ENCODE data around the gene GPD2. TPM values are rescaled to one million over a fixed set of nuclear protein-coding genes. Genes with fewer than 3 reads are reported as not detected.

The GPD2 gene
- total and polyA plus RNA-seq, 10 of the 15 experiments (the other 5 are each of a cell fraction or from before 2014, with no cell fraction given): 10.0 to 73.5 (median 43.4) TPM

- TF ChIP-seq ZNF687 (IDR thresholded peaks at IDR 0.05) (no peak), MLLT1 (IDR thresholded peaks at IDR 0.05) (no peak)
Observed at GRCh38 chr2:156398176-156398575, 38.0 kb upstream of the GPD2 start (continued).

- H3K9me3 ChIP-seq (replicated peaks; ENCODE audit: control insufficient read depth, insufficient read depth, low read length): no peaks in the 10 kb centered on the region
- H3K36me3 ChIP-seq (ENCODE audit: control insufficient read depth in 2 of 2, insufficient read depth in 2 of 2, low read length in 1 of 2): no peaks in the 10 kb centered on the region
- in situ Hi-C loops (cut with MboI): loop anchor here (10.0 kb wide), 1 partner anchor 55 kb away; no protein-coding TSS in a partner anchor
- peak overlapping the region; percentile 77 for H3K4me3 ChIP-seq
- H2AFZ ChIP-seq (ENCODE audit: control insufficient read depth, low read depth, low read length): peak overlapping the region; percentile 72
- peak overlapping the region; percentile 52; the same call in 1 of the 2 replicates for H3K9ac ChIP-seq (ENCODE audit: control insufficient read depth, insufficient read depth, low read length)
- no peaks in the 10 kb centered on the region for H4K20me1 ChIP-seq (ENCODE audit: control insufficient read depth, insufficient read depth)
- no peaks in the 10 kb centered on the region for H3K27me3 ChIP-seq (replicated peaks in 1 of 2; ENCODE audit: control insufficient read depth in 2 of 2, insufficient read depth in 2 of 2, low read length in 1 of 2)
- no TSS peak for BruUV-seq (replicated peaks)
- WGBS (ENCODE audit: insufficient coverage, insufficient replicate concordance, low lambda C conversion rate, missing lambda C conversion rate): 26% methylated on average over 10 of the region's 10 CpGs
- DNase-seq (ENCODE audit: low read depth, low spot score) (no peak), FAIRE-seq (no peak), ATAC-seq (no peak)
- peaks cover 23% of the 10 kb centered on the region for H3K4me1 ChIP-seq (ENCODE audit: control insufficient read depth, insufficient read depth, low read length)
- H3K27ac ChIP-seq (ENCODE audit: control insufficient read depth, insufficient read depth): peak overlapping the region; percentile 71
- ChIA-PET SMC1A (ENCODE audit: uncharacterized antibody, unreplicated experiment) (interaction anchor here (0.6 to 6.6 kb wide), 24 partner anchors 13 to 1021 kb away, joined by 3 to 58 read pairs (median 4); no protein-coding TSS in a partner anchor), POLR2A (interaction anchor here (0.6 to 2.3 kb wide), 8 partner anchors 14 to 142 kb away, joined by 3 to 27 read pairs (median 4); no protein-coding TSS in a partner anchor), RAD21 (ENCODE audit: unreplicated experiment) (interaction anchor here (1.0 to 4.3 kb wide), 17 partner anchors 17 to 189 kb away, joined by 3 to 47 read pairs (median 4); partner anchors contain the start of gene GPD2), CTCF (interaction anchor here (1.2 to 3.0 kb wide), 9 partner anchors 8 to 190 kb away, joined by 3 to 22 read pairs (median 6); no protein-coding TSS in a partner anchor)
- intact Hi-C loops (cut with micrococcal nuclease; ENCODE audit: unreplicated experiment): no loop called here
- H3K4me2 ChIP-seq (ENCODE audit: control insufficient read depth, insufficient read depth): peak overlapping the region; percentile 90
- no peaks in the 10 kb centered on the region for H3K79me2 ChIP-seq (ENCODE audit: control insufficient read depth, insufficient read depth, low read length)
- TF ChIP-seq ZBTB40 (IDR thresholded peaks at IDR 0.05; ENCODE audit: borderline replicate concordance): 0 out of 2 replicates have a peak, but pooled peaks have one; percentile 13
- TF ChIP-seq RUNX3 (IDR thresholded peaks at IDR 0.05; ENCODE audit: low read length): peak; percentile 56
- no peak for TF ChIP-seq ZBED1 (IDR thresholded peaks at IDR 0.05; ENCODE audit: borderline replicate concordance)
- TF ChIP-seq YY1 (IDR thresholded peaks at IDR 0.05; ENCODE audit: low read depth, low read length): no peak
- TF ChIP-seq EP300 (IDR thresholded peaks at IDR 0.05; ENCODE audit: borderline replicate concordance in 1 of 2, control insufficient read depth in 1 of 2, low read depth in 2 of 2, low read length in 2 of 2): no peak
Observed at GRCh38 chr2:156399224-156399949, 36.8 kb upstream of the GPD2 start.

All from GM12878 (cell line).